Endodermal cell (in vitro differentiated cells): Measurements from ENCODE around the gene PTPRU. TPM values are rescaled to one million over a fixed set of nuclear protein-coding genes. Genes with fewer than 3 reads are reported as not detected.
A peak's percentile ranks its signal among the peaks of the same experiment; 100 is the strongest.

Source experiments
- DNase-seq: peaks from one replicate; pipeline ENCODE4 v3.0.0-alpha.2; 2017
- H3K27ac ChIP-seq: 2 replicates; pipeline ENCODE4 v1.5.1; 2013; ENCODE audit warnings: mild to moderate bottlenecking, low read depth, low read length, moderate library complexity
- H3K27me3 ChIP-seq: 2 replicates; pipeline ENCODE4 v1.6.1; 2013; ENCODE audit warnings: mild to moderate bottlenecking, low read length, moderate library complexity; ENCODE audit not compliant: insufficient read depth, control insufficient read depth, poor library complexity, severe bottlenecking
- H3K36me3 ChIP-seq: 2 replicates; pipeline ENCODE4 v1.7.0; 2013; ENCODE audit warnings: mild to moderate bottlenecking, low read length, moderate library complexity; ENCODE audit not compliant: control insufficient read depth, insufficient read depth
- H3K4me1 ChIP-seq: one replicate; pipeline ENCODE4 v1.7.0; 2013; ENCODE audit warnings: low read length; ENCODE audit not compliant: control insufficient read depth, insufficient read depth
- H3K4me3 ChIP-seq: 2 replicates; pipeline ENCODE4 v1.5.1; 2013; ENCODE audit warnings: mild to moderate bottlenecking, low read length, moderate library complexity
- H3K9ac ChIP-seq: 2 replicates; pipeline ENCODE4 v1.6.1; 2013; ENCODE audit warnings: mild to moderate bottlenecking, low read length, moderate library complexity; ENCODE audit not compliant: poor library complexity, severe bottlenecking; ENCODE audit errors: extremely low read depth
- H3K9me3 ChIP-seq: 2 replicates; pipeline ENCODE4 v1.6.1; 2013; ENCODE audit warnings: mild to moderate bottlenecking, low read length, moderate library complexity; ENCODE audit not compliant: control insufficient read depth
- H3K27ac Mint-ChIP-seq: 2 replicates; pipeline ENCODE4 v1.8.0; 2020; ENCODE audit warnings: mixed read lengths
- H3K27me3 Mint-ChIP-seq: 2 replicates; pipeline ENCODE4 v1.8.0; 2021; ENCODE audit warnings: mild to moderate bottlenecking, mixed read lengths; ENCODE audit not compliant: insufficient read depth
- H3K36me3 Mint-ChIP-seq: 2 replicates; pipeline ENCODE4 v1.8.0; 2020; ENCODE audit warnings: low read depth, mixed read lengths
- H3K4me1 Mint-ChIP-seq: 2 replicates; pipeline ENCODE4 v1.8.0; 2020; ENCODE audit warnings: mixed read lengths
- H3K4me3 Mint-ChIP-seq: 2 replicates; pipeline ENCODE4 v1.8.0; 2020; ENCODE audit warnings: mild to moderate bottlenecking, moderate library complexity, mixed read lengths
- H3K9me3 Mint-ChIP-seq: 2 replicates; pipeline ENCODE4 v1.8.0; 2020; ENCODE audit warnings: mild to moderate bottlenecking, mixed read lengths
- CTCF ChIP-seq: fragments of 200-600 bp; sonication (generic); conservative IDR thresholded peaks from 2 replicates; pipeline ENCODE4 v1.5.0; 2021; ENCODE audit warnings: antibody characterized with exemption, mild to moderate bottlenecking
- WGBS, 2 experiments: methylation state at CpG; one replicate each; pipeline versions ENCODE4 v1.1.5 to v1.1.7; 2013; ENCODE audit warnings: missing lambda C conversion rate in 2 of 2, mixed read lengths in 1 of 2; ENCODE audit not compliant: insufficient coverage in 1 of 2, insufficient read length in 1 of 2; 5-methylcytosine and 5-hydroxymethylcytosine counted together
- total RNA-seq, 2 donors: library from RNA; stranded (reverse); fragmentation: NEBNext Ultra II Directional in 1 of 2; extraction: Animal tissue kit (Norgen Biotek cat#: 25700) in 1 of 2; gene quantifications; 2 replicates in 1 of 2; 3 replicates in 1 of 2; pipeline ENCODE4 v1.2.1, GENCODE V29; 2021

PTPRU gene
- total RNA-seq, 2 donors from 2014 or later = 49.8 to 73.1 TPM

GRCh38 chr1:29193879-29194455 lies 42.4 kb upstream of the PTPRU start:
- peaks cover 5% of the 10 kb centered on the region for H3K9me3 Mint-ChIP-seq
- H3K4me3 Mint-ChIP-seq = no peak overlapping the region
- Histone ChIP-seq H3K27me3 (no peaks in the 10 kb centered on the region), H3K9me3 (no peaks in the 10 kb centered on the region), H3K4me1 (peaks cover 4% of the 10 kb centered on the region), H3K36me3 (peaks cover 26% of the 10 kb centered on the region), H3K9ac (no peak overlapping the region), H3K27ac (no peak overlapping the region), H3K4me3 (no peak overlapping the region)
- TF ChIP-seq CTCF = no peak
- 92 to 96% methylated on average over 7 to 8 of the region's 8 CpGs for WGBS, 2 experiments
- H3K27ac Mint-ChIP-seq = no peak overlapping the region
- peaks cover 14% of the 10 kb centered on the region for H3K4me1 Mint-ChIP-seq
- no peak for DNase-seq
- H3K27me3 Mint-ChIP-seq = no peaks in the 10 kb centered on the region
- H3K36me3 Mint-ChIP-seq = peaks cover 47% of the 10 kb centered on the region

DNA sequence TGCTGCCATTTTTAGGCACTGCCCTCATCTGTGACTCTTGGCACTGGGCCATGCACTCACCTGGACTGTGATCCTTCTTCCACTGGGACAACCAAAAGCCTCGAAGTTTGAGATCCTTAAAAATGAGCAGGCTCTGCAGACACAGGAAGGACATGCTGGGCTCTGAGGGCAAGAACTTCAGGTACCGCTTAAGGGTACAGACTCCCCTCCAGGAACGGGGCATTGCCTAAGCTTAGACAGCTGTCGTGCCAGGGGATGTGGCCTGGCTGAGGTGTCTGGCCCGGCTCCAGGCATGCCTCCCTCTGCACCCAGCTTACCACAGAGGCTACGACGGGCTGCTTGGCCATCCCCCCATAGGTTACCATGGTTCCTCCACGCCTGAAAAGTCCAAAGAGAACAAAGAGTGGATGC lies 40.4 kb upstream of the PTPRU start:
- Mint-ChIP-seq H3K27me3 (no peaks in the 10 kb centered on the region), H3K9me3 (peaks cover 2% of the 10 kb centered on the region), H3K4me1 (peaks cover 14% of the 10 kb centered on the region), H3K27ac (peak overlapping the region; percentile 26), H3K4me3 (no peak overlapping the region), H3K36me3 (peaks cover 56% of the 10 kb centered on the region)
- no peaks in the 10 kb centered on the region for H3K27me3 ChIP-seq
- peaks cover 33% of the 10 kb centered on the region for H3K36me3 ChIP-seq
- H3K9me3 ChIP-seq = no peaks in the 10 kb centered on the region
- H3K9ac ChIP-seq = no peak overlapping the region
- 95 to 97% methylated on average over 5 to 8 of the region's 8 CpGs for WGBS, 2 experiments
- TF ChIP-seq CTCF = no peak
- DNase-seq = no peak
- no peak overlapping the region for H3K27ac ChIP-seq
- no peak overlapping the region for H3K4me3 ChIP-seq
- peaks cover 4% of the 10 kb centered on the region for H3K4me1 ChIP-seq

GRCh38 chr1:29196863-29197589 lies 39.3 kb upstream of the PTPRU start:
- no peaks in the 10 kb centered on the region for H3K9me3 ChIP-seq
- WGBS, 2 experiments = 69 to 86% methylated on average over 1 to 7 of the region's 7 CpGs
- no peak overlapping the region for H3K4me3 ChIP-seq
- no peak overlapping the region for H3K27ac ChIP-seq
- H3K4me1 ChIP-seq = peaks cover 11% of the 10 kb centered on the region
- Mint-ChIP-seq H3K4me3 (no peak overlapping the region), H3K9me3 (no peaks in the 10 kb centered on the region), H3K4me1 (peaks cover 18% of the 10 kb centered on the region), H3K27me3 (no peaks in the 10 kb centered on the region), H3K27ac (peak overlapping the region; percentile 78), H3K36me3 (peaks cover 56% of the 10 kb centered on the region)
- H3K36me3 ChIP-seq = peaks cover 33% of the 10 kb centered on the region
- peak overlapping the region; percentile 3 for H3K9ac ChIP-seq
- H3K27me3 ChIP-seq = no peaks in the 10 kb centered on the region
- TF ChIP-seq CTCF = no peak
- DNase-seq = no peak
